Hematopoietic multipotent progenitor cell treated with erythropoietin and hydrocortisone succinate and interleukin-3 and kit ligand, for 4 days (in vitro differentiated cells): ENCODE data around the gene UBE2J2.
A peak's percentile ranks its signal among the peaks of the same experiment; 100 is the strongest.
"Not testable (repeated sequence)": the region's sequence is repeated elsewhere in the genome, so short reads cannot be mapped to it uniquely, and the experiment has no call there.

Source experiments
- DNase-seq: peaks from one replicate; pipeline ENCODE4 v3.0.0-alpha.2; 2015

UBE2J2 gene

GRCh38 chr1:1255078-1255477 is 18.6 kb downstream of the UBE2J2 start:
- no peak for DNase-seq

- no peak for DNase-seq
Observed at GRCh38 chr1:1254667-1254998, 19.0 kb downstream of the UBE2J2 start.

- no peak for DNase-seq
Observed at GRCh38 chr1:1253972-1254666, 19.5 kb downstream of the UBE2J2 start.

GRCh38 chr1:1253314-1253713 is 20.3 kb downstream of the UBE2J2 start:
- no peak for DNase-seq

- DNase-seq = no peak
Observed at GRCh38 chr1:1250786-1251284, 22.8 kb downstream of the UBE2J2 start.

- not testable (repeated sequence) for DNase-seq
Observed at GRCh38 chr1:1248009-1248913, 25.4 kb downstream of the UBE2J2 start.

GRCh38 chr1:1247341-1247913 is 26.2 kb downstream of the UBE2J2 start:
- DNase-seq = no peak

- DNase-seq = peak; percentile 27
Observed at GRCh38 chr1:1246577-1247340, 26.9 kb downstream of the UBE2J2 start, which contains the start of gene C1QTNF12. Gene C1QTNF12 (minus strand): TSS chr1:1246722. CDS start chr1:1246690, 32 bp downstream.

- peak; percentile 24 for DNase-seq
Observed at GRCh38 chr1:1245817-1246576, 27.7 kb downstream of the UBE2J2 start.

GRCh38 chr1:1245178-1245816 is 28.4 kb downstream of the UBE2J2 start:
- peak; percentile 29 for DNase-seq

- peak; percentile 25 for DNase-seq
Observed at GRCh38 chr1:1244192-1244811, 29.4 kb downstream of the UBE2J2 start.

GRCh38 chr1:1243807-1244191 is 29.9 kb downstream of the UBE2J2 start:
- DNase-seq = no peak

GRCh38 chr1:1243266-1243660 is 30.4 kb downstream of the UBE2J2 start:
- DNase-seq = no peak

- DNase-seq = no peak
Observed at GRCh38 chr1:1242461-1243265, 31.0 kb downstream of the UBE2J2 start.

GRCh38 chr1:1241588-1242219 is 31.9 kb downstream of the UBE2J2 start:
- no peak for DNase-seq

GRCh38 chr1:1240822-1241587 is 32.6 kb downstream of the UBE2J2 start:
- DNase-seq = no peak

- DNase-seq = no peak
Observed at GRCh38 chr1:1240348-1240732, 33.3 kb downstream of the UBE2J2 start.

- no peak for DNase-seq
Observed at GRCh38 chr1:1239614-1240347, 33.9 kb downstream of the UBE2J2 start.
